ENCODE results near the gene C6. TPM values are rescaled to one million over a fixed set of nuclear protein-coding genes. Genes with fewer than 3 reads are reported as not detected.

The C6 gene
- total RNA-seq, 3 donors from 2014 or later, result 1.2 to 113 (median 8.5) TPM

DNA sequence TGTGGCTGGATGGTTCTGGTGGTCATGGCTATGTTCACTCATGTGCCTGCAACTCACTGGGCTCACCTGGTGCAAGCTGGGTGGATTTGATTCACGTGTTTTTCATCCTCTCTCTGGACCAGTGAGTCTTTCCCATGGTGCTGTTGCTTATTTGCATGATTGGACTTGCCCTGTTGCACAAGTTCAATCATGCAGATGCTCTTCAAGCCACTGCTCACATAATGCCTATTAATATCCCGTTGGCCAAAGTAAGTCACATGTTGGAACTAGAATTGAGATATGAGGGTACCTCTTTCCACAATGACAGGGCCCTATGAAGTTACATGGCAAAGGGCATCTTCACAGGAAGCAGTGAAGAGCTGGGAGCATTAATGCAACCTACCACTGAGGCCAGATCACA is 115.7 kb downstream of the C6 start:
- H3K4me1 ChIP-seq, result no peaks in the 10 kb centered on the region
- TF ChIP-seq, protein P1, sequence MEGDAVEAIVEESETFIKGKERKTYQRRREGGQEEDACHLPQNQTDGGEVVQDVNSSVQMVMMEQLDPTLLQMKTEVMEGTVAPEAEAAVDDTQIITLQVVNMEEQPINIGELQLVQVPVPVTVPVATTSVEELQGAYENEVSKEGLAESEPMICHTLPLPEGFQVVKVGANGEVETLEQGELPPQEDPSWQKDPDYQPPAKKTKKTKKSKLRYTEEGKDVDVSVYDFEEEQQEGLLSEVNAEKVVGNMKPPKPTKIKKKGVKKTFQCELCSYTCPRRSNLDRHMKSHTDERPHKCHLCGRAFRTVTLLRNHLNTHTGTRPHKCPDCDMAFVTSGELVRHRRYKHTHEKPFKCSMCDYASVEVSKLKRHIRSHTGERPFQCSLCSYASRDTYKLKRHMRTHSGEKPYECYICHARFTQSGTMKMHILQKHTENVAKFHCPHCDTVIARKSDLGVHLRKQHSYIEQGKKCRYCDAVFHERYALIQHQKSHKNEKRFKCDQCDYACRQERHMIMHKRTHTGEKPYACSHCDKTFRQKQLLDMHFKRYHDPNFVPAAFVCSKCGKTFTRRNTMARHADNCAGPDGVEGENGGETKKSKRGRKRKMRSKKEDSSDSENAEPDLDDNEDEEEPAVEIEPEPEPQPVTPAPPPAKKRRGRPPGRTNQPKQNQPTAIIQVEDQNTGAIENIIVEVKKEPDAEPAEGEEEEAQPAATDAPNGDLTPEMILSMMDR (IDR thresholded peaks at IDR 0.05), result no peak
- TF ChIP-seq POLR2AphosphoS5 (IDR thresholded peaks at IDR 0.05), result no peak
- TF ChIP-seq POLR2A (IDR thresholded peaks at IDR 0.05), result no peak
- no peak overlapping the region for H3K4me3 ChIP-seq
- no peaks in the 10 kb centered on the region for H3K9me3 ChIP-seq
- intact Hi-C loops (cut with DNase I; ENCODE audit: low total_unique reads), result loop anchor here (5.0 kb wide), 1 partner anchor 1840 kb away; no protein-coding TSS in a partner anchor
- no peak overlapping the region for H3K27ac ChIP-seq
- H3K36me3 ChIP-seq, result no peaks in the 10 kb centered on the region
- DNase-seq (ENCODE audit: low spot score in 2 of 2), result no peak
- no peaks in the 10 kb centered on the region for H3K27me3 ChIP-seq

DNA sequence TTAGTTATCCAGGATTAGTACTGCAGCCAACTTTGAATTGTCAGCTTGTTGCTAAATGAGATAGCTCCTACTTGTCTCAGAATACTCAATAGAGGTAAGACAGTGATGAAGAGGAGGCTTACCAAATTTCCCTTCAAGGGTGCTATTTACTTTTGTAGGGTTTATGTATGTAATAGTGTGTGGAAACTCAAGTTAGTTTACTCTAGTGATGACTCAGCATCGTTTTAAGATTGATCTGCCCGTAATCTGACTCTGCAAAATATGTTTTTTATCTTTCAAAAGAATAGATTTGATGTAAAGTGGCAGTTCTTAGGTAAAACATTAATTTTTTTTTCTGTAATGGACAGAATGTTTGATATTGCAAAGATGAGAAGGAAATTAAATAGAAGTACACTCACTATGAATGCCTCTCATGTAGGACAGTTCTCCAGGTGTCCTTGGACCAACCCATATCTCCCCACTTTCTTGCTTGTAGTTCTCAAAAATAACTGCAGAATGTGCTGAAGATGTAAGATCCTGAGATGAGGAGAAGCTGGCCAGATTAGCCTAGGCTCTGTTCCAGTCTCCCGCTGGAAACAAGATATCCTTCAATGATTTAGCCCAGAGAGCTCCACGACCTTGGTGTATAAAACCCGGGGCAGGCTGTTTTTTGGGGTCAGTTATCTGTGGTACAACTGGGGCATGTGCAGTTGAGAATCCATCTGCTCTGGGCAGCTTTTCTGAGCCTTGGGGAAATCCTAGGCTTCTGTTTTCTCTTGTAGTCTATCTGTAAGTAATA is 117.8 kb downstream of the C6 start:
- H3K27me3 ChIP-seq, result no peaks in the 10 kb centered on the region
- no peak overlapping the region for H3K27ac ChIP-seq
- no peaks in the 10 kb centered on the region for H3K4me1 ChIP-seq
- intact Hi-C loops (cut with DNase I; ENCODE audit: low total_unique reads), result loop anchor here (5.0 kb wide), 1 partner anchor 1838 kb away; no protein-coding TSS in a partner anchor
- TF ChIP-seq POLR2A (IDR thresholded peaks at IDR 0.05), result no peak
- no peak for TF ChIP-seq POLR2AphosphoS5 (IDR thresholded peaks at IDR 0.05)
- TF ChIP-seq, protein P1 (IDR thresholded peaks at IDR 0.05), result no peak
- H3K36me3 ChIP-seq, result no peaks in the 10 kb centered on the region
- no peaks in the 10 kb centered on the region for H3K9me3 ChIP-seq
- DNase-seq (ENCODE audit: low spot score in 2 of 2), result no peak
- H3K4me3 ChIP-seq, result no peak overlapping the region

- Histone ChIP-seq H3K27ac (no peak overlapping the region), H3K27me3 (no peaks in the 10 kb centered on the region), H3K4me1 (no peaks in the 10 kb centered on the region), H3K4me3 (no peak overlapping the region), H3K9me3 (no peaks in the 10 kb centered on the region), H3K36me3 (no peaks in the 10 kb centered on the region)
- no peak for TF ChIP-seq POLR2A (IDR thresholded peaks at IDR 0.05)
- no peak for DNase-seq (ENCODE audit: low spot score in 2 of 2)
- intact Hi-C loops (cut with DNase I; ENCODE audit: low total_unique reads), result loop anchor here (5.0 kb wide), 1 partner anchor 1838 kb away; no protein-coding TSS in a partner anchor
Observed at GRCh38 chr5:41094871-41095270, 118.5 kb downstream of the C6 start.

DNA sequence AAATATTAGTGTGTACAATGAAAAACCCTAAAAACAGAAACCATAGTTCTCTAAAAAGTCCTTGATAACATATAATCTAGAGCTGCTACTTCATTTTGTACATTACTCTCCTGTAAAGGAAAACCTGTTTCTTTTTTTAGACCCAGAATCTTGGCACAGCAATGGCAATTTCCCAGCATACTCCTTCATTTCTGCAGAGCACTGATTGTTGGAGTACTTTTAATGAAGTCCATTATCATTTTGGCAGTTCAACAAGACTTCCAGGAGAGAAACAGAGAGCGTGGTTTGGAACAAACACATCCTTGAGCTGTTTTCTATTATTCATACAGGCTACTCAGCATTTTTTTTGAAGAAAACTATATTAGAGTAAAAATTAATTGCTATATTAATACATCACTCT is 119.5 kb downstream of the C6 start:
- DNase-seq (ENCODE audit: low spot score in 2 of 2), result no peak
- Histone ChIP-seq H3K4me3 (no peak overlapping the region), H3K27me3 (no peaks in the 10 kb centered on the region), H3K36me3 (no peaks in the 10 kb centered on the region), H3K27ac (no peak overlapping the region), H3K9me3 (no peaks in the 10 kb centered on the region), H3K4me1 (no peaks in the 10 kb centered on the region)
- TF ChIP-seq POLR2AphosphoS5 (IDR thresholded peaks at IDR 0.05) (no peak), POLR2A (IDR thresholded peaks at IDR 0.05) (no peak)
- TF ChIP-seq, protein P1 (IDR thresholded peaks at IDR 0.05), result no peak
- intact Hi-C loops (cut with DNase I; ENCODE audit: low total_unique reads), result no loop called here

Other genes starting within 250 kb of the C6 start
- not detected for gene MROH2B, start 142.2 kb downstream of the C6 start, total RNA-seq